ENCODE results near the gene AMPH.

Gene AMPH

GRCh38 chr7:38607466-38607865 lies 23.7 kb downstream of the AMPH start:
- H3K4me3 ChIP-seq (ENCODE audit: insufficient read depth, low read length, poor library complexity, severe bottlenecking), result no peak overlapping the region
- H3K9me3 ChIP-seq (ENCODE audit: insufficient read depth, low read length), result no peaks in the 10 kb centered on the region
- H3K36me3 ChIP-seq (ENCODE audit: low read length), result no peaks in the 10 kb centered on the region
- no peak overlapping the region for H3K4me2 ChIP-seq (ENCODE audit: low read depth, low read length, poor library complexity, severe bottlenecking)
- no peak overlapping the region for H2AFZ ChIP-seq (ENCODE audit: low read depth, low read length, severe bottlenecking)
- no peaks in the 10 kb centered on the region for H4K20me1 ChIP-seq (ENCODE audit: low read depth, low read length)
- no peaks in the 10 kb centered on the region for H3K27me3 ChIP-seq (ENCODE audit: low read length)
- no peaks in the 10 kb centered on the region for H3K79me2 ChIP-seq (ENCODE audit: insufficient read depth, low read length)
- H3K9ac ChIP-seq (ENCODE audit: low read length), result no peak overlapping the region
- TF ChIP-seq CTCF (IDR thresholded peaks at IDR 0.05; ENCODE audit: insufficient read depth, low read length, poor library complexity, severe bottlenecking), result no peak
- TF ChIP-seq EZH2phosphoT487 (conservative IDR thresholded peaks at IDR 0.05; ENCODE audit: low read length), result no peak
- H3K27ac ChIP-seq (ENCODE audit: low read depth, low read length), result no peak overlapping the region
- no peaks in the 10 kb centered on the region for H3K9me2 ChIP-seq (replicated peaks; ENCODE audit: insufficient read depth, low read length)
- H3F3A ChIP-seq (ENCODE audit: insufficient read depth), result no peaks in the 10 kb centered on the region

GRCh38 chr7:38600741-38601140 lies 30.4 kb downstream of the AMPH start:
- H2AFZ ChIP-seq (ENCODE audit: low read depth, low read length, severe bottlenecking), result no peak overlapping the region
- H3F3A ChIP-seq (ENCODE audit: insufficient read depth), result no peaks in the 10 kb centered on the region
- H4K20me1 ChIP-seq (ENCODE audit: low read depth, low read length), result no peaks in the 10 kb centered on the region
- H3K9me2 ChIP-seq (replicated peaks; ENCODE audit: insufficient read depth, low read length), result no peaks in the 10 kb centered on the region
- no peak overlapping the region for H3K4me2 ChIP-seq (ENCODE audit: low read depth, low read length, poor library complexity, severe bottlenecking)
- no peak overlapping the region for H3K4me3 ChIP-seq (ENCODE audit: insufficient read depth, low read length, poor library complexity, severe bottlenecking)
- H3K27me3 ChIP-seq (ENCODE audit: low read length), result no peaks in the 10 kb centered on the region; the same call in 1 of the 2 replicates
- no peaks in the 10 kb centered on the region for H3K36me3 ChIP-seq (ENCODE audit: low read length)
- TF ChIP-seq CTCF (IDR thresholded peaks at IDR 0.05; ENCODE audit: insufficient read depth, low read length, poor library complexity, severe bottlenecking), result no peak
- no peak for TF ChIP-seq EZH2phosphoT487 (conservative IDR thresholded peaks at IDR 0.05; ENCODE audit: low read length)
- H3K79me2 ChIP-seq (ENCODE audit: insufficient read depth, low read length), result no peaks in the 10 kb centered on the region
- no peak overlapping the region for H3K27ac ChIP-seq (ENCODE audit: low read depth, low read length)
- H3K9ac ChIP-seq (ENCODE audit: low read length), result no peak overlapping the region
- no peaks in the 10 kb centered on the region for H3K9me3 ChIP-seq (ENCODE audit: insufficient read depth, low read length)

- H4K20me1 ChIP-seq (ENCODE audit: low read depth, low read length), result no peaks in the 10 kb centered on the region
These were observed 36.2 kb downstream of the AMPH start for GRCh38 chr7:38594949-38595348.

More at GRCh38 chr7:38594949-38595348, 36.2 kb downstream of the AMPH start:
- Histone ChIP-seq H3K4me3 (ENCODE audit: insufficient read depth, low read length, poor library complexity, severe bottlenecking) (no peak overlapping the region), H3K9me3 (ENCODE audit: insufficient read depth, low read length) (no peaks in the 10 kb centered on the region), H3F3A (ENCODE audit: insufficient read depth) (no peaks in the 10 kb centered on the region), H3K27me3 (ENCODE audit: low read length) (no peaks in the 10 kb centered on the region; the same call in 1 of the 2 replicates), H3K27ac (ENCODE audit: low read depth, low read length) (no peak overlapping the region), H3K9me2 (replicated peaks; ENCODE audit: insufficient read depth, low read length) (no peaks in the 10 kb centered on the region), H3K4me2 (ENCODE audit: low read depth, low read length, poor library complexity, severe bottlenecking) (no peak overlapping the region), H3K36me3 (ENCODE audit: low read length) (no peaks in the 10 kb centered on the region), H2AFZ (ENCODE audit: low read depth, low read length, severe bottlenecking) (no peak overlapping the region), H3K79me2 (ENCODE audit: insufficient read depth, low read length) (no peaks in the 10 kb centered on the region), H3K9ac (ENCODE audit: low read length) (no peak overlapping the region)
- TF ChIP-seq CTCF (IDR thresholded peaks at IDR 0.05; ENCODE audit: insufficient read depth, low read length, poor library complexity, severe bottlenecking), result no peak

Data from SU-DHL-6 (cell line).